HEK293 (cell line): ENCODE results near the gene SF3B4.

Source experiments
- AEBP2 ChIP-seq: fragments of 450-650 bp; formaldehyde crosslinking; IDR thresholded peaks from 2 replicates; pipeline ENCODE4 v1.5.1; 2016; ENCODE audit warnings: missing biosample characterization, missing genetic modification characterization, borderline replicate concordance
- ATF2 ChIP-seq: fragments of 450-650 bp; formaldehyde crosslinking; IDR thresholded peaks from 2 replicates; pipeline ENCODE4 v1.5.1; 2016; ENCODE audit warnings: missing biosample characterization, missing genetic modification characterization, low read depth
- BCL11B ChIP-seq: fragments of 450-650 bp; formaldehyde crosslinking; IDR thresholded peaks from 2 replicates; pipeline ENCODE4 v1.5.1; 2016; ENCODE audit warnings: low read depth, missing biosample characterization, missing genetic modification characterization
- HIC1 ChIP-seq: fragments of 450-650 bp; formaldehyde crosslinking; IDR thresholded peaks from 2 replicates; pipeline ENCODE4 v1.5.1; 2016; ENCODE audit warnings: missing biosample characterization, missing genetic modification characterization
- KLF7 ChIP-seq: fragments of 450-650 bp; formaldehyde crosslinking; IDR thresholded peaks from 2 replicates; pipeline ENCODE4 v1.5.1; 2016; ENCODE audit warnings: missing biosample characterization, missing genetic modification characterization, borderline replicate concordance
- MYNN ChIP-seq: fragments of 450-650 bp; formaldehyde crosslinking; IDR thresholded peaks from 2 replicates; pipeline ENCODE4 v1.5.1; 2016; ENCODE audit warnings: missing biosample characterization, missing genetic modification characterization, borderline replicate concordance
- PBX3 ChIP-seq: sonication (generic); formaldehyde crosslinking; IDR thresholded peaks from 2 replicates; pipeline ENCODE4 v1.8.1; 2022; ENCODE audit warnings: mild to moderate bottlenecking, moderate library complexity, missing genetic modification reagents
- SCRT2 ChIP-seq: fragments of 450-650 bp; formaldehyde crosslinking; IDR thresholded peaks from 2 replicates; pipeline ENCODE4 v1.5.1; 2016; ENCODE audit warnings: missing biosample characterization, missing genetic modification characterization
- SETDB1 ChIP-seq: IDR thresholded peaks from one replicate; pipeline ENCODE4 v1.6.1; 2017; ENCODE audit warnings: mild to moderate bottlenecking, low read length, moderate library complexity, mixed read lengths; ENCODE audit not compliant: insufficient read length
- TSHZ1 ChIP-seq: fragments of 450-650 bp; formaldehyde crosslinking; IDR thresholded peaks from 2 replicates; pipeline ENCODE4 v1.5.1; 2016; ENCODE audit warnings: missing biosample characterization, missing genetic modification characterization, borderline replicate concordance
- ZBTB48 ChIP-seq: fragments of 450-650 bp; formaldehyde crosslinking; IDR thresholded peaks from 2 replicates; pipeline ENCODE4 v1.5.1; 2016; ENCODE audit warnings: missing biosample characterization, missing genetic modification characterization
- ZNF133 ChIP-seq: fragments of 450-650 bp; formaldehyde crosslinking; IDR thresholded peaks from 2 replicates; pipeline ENCODE4 v1.5.1; 2016; ENCODE audit warnings: missing biosample characterization, missing genetic modification characterization
- ZNF155 ChIP-seq: fragments of 450-650 bp; formaldehyde crosslinking; IDR thresholded peaks from 2 replicates; pipeline ENCODE4 v1.5.1; 2016; ENCODE audit warnings: missing biosample characterization, missing genetic modification characterization
- ZNF221 ChIP-seq: fragments of 450-650 bp; formaldehyde crosslinking; IDR thresholded peaks from 2 replicates; pipeline ENCODE4 v1.5.1; 2017; ENCODE audit warnings: missing biosample characterization, missing genetic modification characterization, borderline replicate concordance
- ZNF223 ChIP-seq: fragments of 450-650 bp; formaldehyde crosslinking; IDR thresholded peaks from 2 replicates; pipeline ENCODE4 v1.5.1; 2016; ENCODE audit warnings: missing biosample characterization, missing genetic modification characterization
- ZNF292 ChIP-seq: fragments of 450-650 bp; formaldehyde crosslinking; IDR thresholded peaks from 2 replicates; pipeline ENCODE4 v1.5.1; 2016; ENCODE audit warnings: low read depth, missing biosample characterization, missing genetic modification characterization, borderline replicate concordance
- ZNF324 ChIP-seq: fragments of 450-650 bp; formaldehyde crosslinking; IDR thresholded peaks from 2 replicates; pipeline ENCODE4 v1.5.1; 2016; ENCODE audit warnings: missing biosample characterization, missing genetic modification characterization
- ZNF335 ChIP-seq: fragments of 450-650 bp; formaldehyde crosslinking; conservative IDR thresholded peaks from 2 replicates; pipeline ENCODE4 v1.5.1; 2016; ENCODE audit warnings: missing biosample characterization, missing genetic modification characterization
- ZNF529 ChIP-seq: fragments of 450-650 bp; formaldehyde crosslinking; IDR thresholded peaks from 2 replicates; pipeline ENCODE4 v1.5.1; 2017; ENCODE audit warnings: missing genetic modification characterization, missing biosample characterization; ENCODE audit not compliant: insufficient replicate concordance
- ZNF580 ChIP-seq: fragments of 450-650 bp; formaldehyde crosslinking; IDR thresholded peaks from 2 replicates; pipeline ENCODE4 v1.5.1; 2016; ENCODE audit warnings: missing biosample characterization, missing genetic modification characterization
- ZNF623 ChIP-seq: fragments of 450-650 bp; formaldehyde crosslinking; IDR thresholded peaks from 2 replicates; pipeline ENCODE4 v1.5.1; 2016; ENCODE audit warnings: missing biosample characterization, missing genetic modification characterization
- ZNF639 ChIP-seq: fragments of 450-650 bp; formaldehyde crosslinking; IDR thresholded peaks from 2 replicates; pipeline ENCODE4 v1.5.1; 2016; ENCODE audit warnings: missing biosample characterization, missing genetic modification characterization
- ZNF776 ChIP-seq: fragments of 450-650 bp; formaldehyde crosslinking; IDR thresholded peaks from 2 replicates; pipeline ENCODE4 v1.5.0; 2017; ENCODE audit warnings: missing biosample characterization, missing genetic modification characterization, borderline replicate concordance
- ZNF843 ChIP-seq: fragments of 450-650 bp; formaldehyde crosslinking; IDR thresholded peaks from 2 replicates; pipeline ENCODE4 v1.5.1; 2016; ENCODE audit warnings: missing biosample characterization, missing genetic modification characterization
- ZSCAN16 ChIP-seq: fragments of 450-650 bp; formaldehyde crosslinking; IDR thresholded peaks from 2 replicates; pipeline ENCODE4 v1.5.1; 2016; ENCODE audit warnings: missing biosample characterization, missing genetic modification characterization
- ZSCAN30 ChIP-seq: fragments of 450-650 bp; IDR thresholded peaks from 2 replicates; pipeline ENCODE4 v1.5.1; 2018; ENCODE audit warnings: missing biosample characterization, mild to moderate bottlenecking, missing genetic modification characterization, moderate library complexity
- ZXDB ChIP-seq: fragments of 450-650 bp; formaldehyde crosslinking; IDR thresholded peaks from 2 replicates; pipeline ENCODE4 v1.5.1; 2016; ENCODE audit warnings: missing biosample characterization, missing genetic modification characterization

The SF3B4 gene

GRCh38 chr1:149886396-149887195 lies 41.0 kb downstream of the SF3B4 start (continued):
- TF ChIP-seq ZNF776 (tag by site-specific recombination) (no peak), ZNF223 (tag by site-specific recombination) (no peak), PBX3 (CRISPR knock-in tag) (no peak), ZNF843 (tag by site-specific recombination) (peak; percentile 29; the same call in 1 of the 2 replicates), KLF7 (tag by site-specific recombination) (no peak), ZNF529 (no peak), ZNF221 (tag by site-specific recombination) (no peak), ZNF155 (tag by site-specific recombination) (no peak), TSHZ1 (tag by site-specific recombination) (0 out of 2 replicates have a peak, but pooled peaks have one; percentile 8), ZNF580 (tag by site-specific recombination) (0 out of 2 replicates have a peak, but pooled peaks have one; percentile 10), ZNF133 (no peak), SCRT2 (tag by site-specific recombination) (no peak), AEBP2 (tag by site-specific recombination) (no peak), ZNF324 (no peak), ATF2 (no peak; the same call in 1 of the 2 replicates), HIC1 (no peak), BCL11B (tag by site-specific recombination) (peak; percentile 46; the same call in 1 of the 2 replicates), SETDB1 (no peak), ZNF335 (tag by site-specific recombination) (peak; percentile 88), ZNF292 (tag by site-specific recombination) (no peak), ZBTB48 (tag by site-specific recombination) (peak; percentile 78), MYNN (tag by site-specific recombination) (no peak), ZSCAN30 (tag by site-specific recombination) (peak; percentile 43), ZNF623 (no peak; the same call in 1 of the 2 replicates), ZSCAN16 (tag by site-specific recombination) (no peak), ZNF639 (no peak), ZXDB (tag by site-specific recombination) (no peak; the same call in none of the 2 replicates)
